Measurements from ENCODE around the gene ISLR.

ISLR gene

DNA sequence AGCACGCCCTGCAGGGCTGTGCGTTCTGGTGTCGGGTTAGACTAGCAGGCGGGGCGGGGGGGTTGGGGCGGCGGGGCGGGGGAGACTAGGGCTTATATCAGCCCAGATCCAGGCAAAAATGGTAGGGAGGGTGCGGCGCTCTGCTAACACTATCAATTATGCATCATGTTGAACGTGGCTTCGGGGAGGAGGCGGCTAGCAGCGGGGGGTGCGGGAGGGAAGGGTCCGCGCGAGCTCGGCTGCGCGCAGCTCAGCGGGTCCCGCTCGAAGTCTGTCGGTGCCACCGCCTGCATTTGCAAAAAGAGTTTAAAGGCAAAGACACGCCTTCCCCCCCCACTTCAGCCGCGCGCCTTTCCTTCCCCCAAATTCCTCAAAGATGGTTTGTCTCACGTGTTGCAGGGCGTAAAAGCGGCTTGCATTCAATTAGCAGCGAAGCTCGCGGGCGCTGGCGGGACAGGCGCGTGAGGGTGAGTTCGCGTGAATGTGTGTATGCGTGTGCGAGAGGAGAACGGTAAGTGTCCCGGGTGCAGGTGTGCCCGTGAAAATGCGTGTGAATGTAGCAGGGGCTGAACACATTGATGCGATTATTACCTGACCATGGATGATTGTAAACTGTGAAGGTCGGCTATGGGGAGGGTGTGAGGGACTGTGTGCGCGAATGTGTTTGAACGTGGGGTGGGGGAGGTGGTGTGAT is 43.2 kb upstream of the ISLR start, which contains the start of gene ISLR2 (continued):
- TF ChIP-seq SCRT2 (tag by site-specific recombination; IDR thresholded peaks at IDR 0.05): peak; percentile 92
- TF ChIP-seq ZNF837 (tag by site-specific recombination; IDR thresholded peaks at IDR 0.05): no peak
- peak; percentile 67 for TF ChIP-seq KLF1 (tag by site-specific recombination; IDR thresholded peaks at IDR 0.05)
- no peak for TF ChIP-seq ZNF660 (tag by site-specific recombination; IDR thresholded peaks at IDR 0.05)
- TF ChIP-seq PRDM1 (tag by site-specific recombination; IDR thresholded peaks at IDR 0.05): no peak
- TF ChIP-seq ZNF174 (tag by site-specific recombination; IDR thresholded peaks at IDR 0.05): no peak
- no peak for TF ChIP-seq ZNF302 (tag by site-specific recombination; IDR thresholded peaks at IDR 0.05; ENCODE audit: low read depth)
- TF ChIP-seq GLIS1 (tag by site-specific recombination; IDR thresholded peaks at IDR 0.05): peak; percentile 49
- TF ChIP-seq ZNF707 (tag by site-specific recombination; IDR thresholded peaks at IDR 0.05): no peak
- no peak for TF ChIP-seq ZNF354C (tag by site-specific recombination; IDR thresholded peaks at IDR 0.05; ENCODE audit: borderline replicate concordance, low read depth)
- peak; percentile 79 for TF ChIP-seq PATZ1 (tag by site-specific recombination; IDR thresholded peaks at IDR 0.05)
- TF ChIP-seq ZNF292 (tag by site-specific recombination; IDR thresholded peaks at IDR 0.05; ENCODE audit: borderline replicate concordance, low read depth): no peak
- peak; percentile 65 for TF ChIP-seq ZEB2 (tag by site-specific recombination; IDR thresholded peaks at IDR 0.05)
- TF ChIP-seq ZNF133 (tag by site-specific recombination; IDR thresholded peaks at IDR 0.05): no peak
- no peak for TF ChIP-seq ZNF10 (tag by site-specific recombination; IDR thresholded peaks at IDR 0.05)
- no peak for TF ChIP-seq ZNF23 (tag by site-specific recombination; IDR thresholded peaks at IDR 0.05; ENCODE audit: borderline replicate concordance)
- TF ChIP-seq ZNF202 (tag by site-specific recombination; IDR thresholded peaks at IDR 0.05; ENCODE audit: borderline replicate concordance): no peak
- TF ChIP-seq, protein P1, sequence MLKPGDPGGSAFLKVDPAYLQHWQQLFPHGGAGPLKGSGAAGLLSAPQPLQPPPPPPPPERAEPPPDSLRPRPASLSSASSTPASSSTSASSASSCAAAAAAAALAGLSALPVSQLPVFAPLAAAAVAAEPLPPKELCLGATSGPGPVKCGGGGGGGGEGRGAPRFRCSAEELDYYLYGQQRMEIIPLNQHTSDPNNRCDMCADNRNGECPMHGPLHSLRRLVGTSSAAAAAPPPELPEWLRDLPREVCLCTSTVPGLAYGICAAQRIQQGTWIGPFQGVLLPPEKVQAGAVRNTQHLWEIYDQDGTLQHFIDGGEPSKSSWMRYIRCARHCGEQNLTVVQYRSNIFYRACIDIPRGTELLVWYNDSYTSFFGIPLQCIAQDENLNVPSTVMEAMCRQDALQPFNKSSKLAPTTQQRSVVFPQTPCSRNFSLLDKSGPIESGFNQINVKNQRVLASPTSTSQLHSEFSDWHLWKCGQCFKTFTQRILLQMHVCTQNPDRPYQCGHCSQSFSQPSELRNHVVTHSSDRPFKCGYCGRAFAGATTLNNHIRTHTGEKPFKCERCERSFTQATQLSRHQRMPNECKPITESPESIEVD (tag by site-specific recombination; IDR thresholded peaks at IDR 0.05): no peak
- TF ChIP-seq SP2 (tag by site-specific recombination; IDR thresholded peaks at IDR 0.05): 0 out of 2 replicates have a peak, but pooled peaks have one; percentile 5
- TF ChIP-seq, protein P2, sequence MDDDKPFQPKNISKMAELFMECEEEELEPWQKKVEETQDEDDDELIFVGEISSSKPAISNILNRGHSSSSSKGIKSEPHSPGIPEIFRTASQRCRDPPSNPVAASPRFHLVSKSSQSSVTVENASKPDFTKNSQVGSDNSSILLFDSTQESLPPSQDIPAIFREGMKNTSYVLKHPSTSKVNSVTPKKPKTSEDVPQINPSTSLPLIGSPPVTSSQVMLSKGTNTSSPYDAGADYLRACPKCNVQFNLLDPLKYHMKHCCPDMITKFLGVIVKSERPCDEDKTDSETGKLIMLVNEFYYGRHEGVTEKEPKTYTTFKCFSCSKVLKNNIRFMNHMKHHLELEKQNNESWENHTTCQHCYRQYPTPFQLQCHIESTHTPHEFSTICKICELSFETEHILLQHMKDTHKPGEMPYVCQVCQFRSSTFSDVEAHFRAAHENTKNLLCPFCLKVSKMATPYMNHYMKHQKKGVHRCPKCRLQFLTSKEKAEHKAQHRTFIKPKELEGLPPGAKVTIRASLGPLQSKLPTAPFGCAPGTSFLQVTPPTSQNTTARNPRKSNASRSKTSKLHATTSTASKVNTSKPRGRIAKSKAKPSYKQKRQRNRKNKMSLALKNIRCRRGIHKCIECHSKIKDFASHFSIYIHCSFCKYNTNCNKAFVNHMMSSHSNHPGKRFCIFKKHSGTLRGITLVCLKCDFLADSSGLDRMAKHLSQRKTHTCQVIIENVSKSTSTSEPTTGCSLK (tag by site-specific recombination; IDR thresholded peaks at IDR 0.05): no peak
- peak; percentile 84 for TF ChIP-seq ZNF398 (tag by site-specific recombination; IDR thresholded peaks at IDR 0.05)
- TF ChIP-seq ZBTB7A (tag by site-specific recombination; IDR thresholded peaks at IDR 0.05; ENCODE audit: low read depth): peak; percentile 14; the same call in 1 of the 2 replicates
- peak; percentile 91 for TF ChIP-seq ZBTB8A (tag by site-specific recombination; IDR thresholded peaks at IDR 0.05)
- no peak for TF ChIP-seq ZNF148 (tag by site-specific recombination; IDR thresholded peaks at IDR 0.05; ENCODE audit: borderline replicate concordance)
- no peak for TF ChIP-seq ZNF626 (tag by site-specific recombination; IDR thresholded peaks at IDR 0.05)
- TF ChIP-seq ZBTB26 (tag by site-specific recombination; optimal IDR thresholded peaks at IDR 0.05): peak; percentile 81
- TF ChIP-seq ZNF530 (tag by site-specific recombination; IDR thresholded peaks at IDR 0.05; ENCODE audit: low read depth): no peak
- no peak for TF ChIP-seq ZFP41 (tag by site-specific recombination; IDR thresholded peaks at IDR 0.05; ENCODE audit: borderline replicate concordance)

Data from HEK293 (cell line).